ENCODE results near the gene LTBP3. TPM values are rescaled to one million over a fixed set of nuclear protein-coding genes. Genes with fewer than 3 reads are reported as not detected.

Gene LTBP3
- total RNA-seq, 1 donor: 23.7 TPM

DNA sequence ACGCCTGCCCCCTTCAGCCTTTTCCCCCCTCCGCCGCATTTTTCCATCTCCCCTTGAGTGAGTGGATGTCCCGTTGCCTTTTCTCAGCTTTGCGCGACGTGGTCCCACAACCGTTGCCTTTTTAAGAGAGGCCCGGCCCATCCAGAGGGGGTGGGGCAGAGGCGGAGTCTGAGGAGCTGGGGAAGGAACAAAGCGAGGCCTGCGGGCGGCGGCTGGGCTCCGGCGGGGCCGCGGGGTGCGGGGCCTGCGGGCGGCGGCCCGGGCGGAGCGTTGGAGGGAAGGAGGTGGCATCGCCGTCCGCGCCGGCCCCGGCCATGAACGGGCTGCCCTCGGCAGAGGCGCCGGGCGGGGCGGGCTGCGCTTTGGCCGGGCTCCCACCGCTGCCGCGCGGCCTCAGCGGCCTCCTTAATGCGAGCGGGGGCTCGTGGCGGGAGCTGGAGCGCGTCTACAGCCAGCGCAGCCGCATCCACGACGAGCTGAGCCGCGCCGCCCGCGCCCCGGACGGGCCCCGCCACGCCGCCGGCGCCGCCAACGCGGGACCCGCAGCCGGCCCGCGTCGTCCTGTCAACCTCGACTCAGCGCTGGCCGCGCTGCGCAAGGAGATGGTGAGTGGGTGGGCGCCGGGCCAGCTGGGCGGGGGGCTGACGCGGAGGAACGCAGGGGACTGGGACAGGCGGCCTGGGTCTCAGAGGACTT lies 14.3 kb upstream of the LTBP3 start, which contains the start of gene FAM89B:
Gene FAM89B, plus strand, starts transcription at position 183 of the 696 bp plus-strand sequence. Its CDS starts 132 bp downstream, at position 315.
- peak within 1 kb of the TSS; percentile 69 for H3K4me3 ChIP-seq (ENCODE audit: low read depth, low read length)
- TF ChIP-seq, protein P1, sequence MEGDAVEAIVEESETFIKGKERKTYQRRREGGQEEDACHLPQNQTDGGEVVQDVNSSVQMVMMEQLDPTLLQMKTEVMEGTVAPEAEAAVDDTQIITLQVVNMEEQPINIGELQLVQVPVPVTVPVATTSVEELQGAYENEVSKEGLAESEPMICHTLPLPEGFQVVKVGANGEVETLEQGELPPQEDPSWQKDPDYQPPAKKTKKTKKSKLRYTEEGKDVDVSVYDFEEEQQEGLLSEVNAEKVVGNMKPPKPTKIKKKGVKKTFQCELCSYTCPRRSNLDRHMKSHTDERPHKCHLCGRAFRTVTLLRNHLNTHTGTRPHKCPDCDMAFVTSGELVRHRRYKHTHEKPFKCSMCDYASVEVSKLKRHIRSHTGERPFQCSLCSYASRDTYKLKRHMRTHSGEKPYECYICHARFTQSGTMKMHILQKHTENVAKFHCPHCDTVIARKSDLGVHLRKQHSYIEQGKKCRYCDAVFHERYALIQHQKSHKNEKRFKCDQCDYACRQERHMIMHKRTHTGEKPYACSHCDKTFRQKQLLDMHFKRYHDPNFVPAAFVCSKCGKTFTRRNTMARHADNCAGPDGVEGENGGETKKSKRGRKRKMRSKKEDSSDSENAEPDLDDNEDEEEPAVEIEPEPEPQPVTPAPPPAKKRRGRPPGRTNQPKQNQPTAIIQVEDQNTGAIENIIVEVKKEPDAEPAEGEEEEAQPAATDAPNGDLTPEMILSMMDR (IDR thresholded peaks at IDR 0.05; ENCODE audit: insufficient read depth, low read depth, low read length): no peak
- peak; percentile 89 for DNase-seq (ENCODE audit: low read depth)

DNA sequence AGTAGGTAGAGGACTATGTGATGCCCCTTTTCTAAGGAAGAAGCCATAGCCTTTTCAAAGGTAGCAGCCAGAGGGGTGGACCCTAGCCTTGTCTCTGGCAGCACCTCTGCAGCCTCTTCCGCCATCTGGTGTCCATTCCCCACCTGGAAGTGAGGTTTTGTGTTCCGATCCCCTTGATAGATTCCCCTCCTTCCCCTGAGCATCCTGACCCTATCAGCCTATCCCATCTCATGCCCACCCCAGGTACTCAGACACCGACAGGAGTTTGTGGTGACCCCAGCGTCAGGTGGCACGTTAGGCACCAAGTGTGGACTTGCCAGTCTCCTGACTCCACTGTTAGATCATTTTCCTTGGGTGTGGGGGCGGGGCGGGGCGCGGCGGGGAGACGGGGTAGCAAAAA lies 13.8 kb upstream of the LTBP3 start:
- TF ChIP-seq, protein P1 (IDR thresholded peaks at IDR 0.05; ENCODE audit: insufficient read depth, low read depth, low read length): peak; percentile 31
- peak; percentile 47 for DNase-seq (ENCODE audit: low read depth)

DNA sequence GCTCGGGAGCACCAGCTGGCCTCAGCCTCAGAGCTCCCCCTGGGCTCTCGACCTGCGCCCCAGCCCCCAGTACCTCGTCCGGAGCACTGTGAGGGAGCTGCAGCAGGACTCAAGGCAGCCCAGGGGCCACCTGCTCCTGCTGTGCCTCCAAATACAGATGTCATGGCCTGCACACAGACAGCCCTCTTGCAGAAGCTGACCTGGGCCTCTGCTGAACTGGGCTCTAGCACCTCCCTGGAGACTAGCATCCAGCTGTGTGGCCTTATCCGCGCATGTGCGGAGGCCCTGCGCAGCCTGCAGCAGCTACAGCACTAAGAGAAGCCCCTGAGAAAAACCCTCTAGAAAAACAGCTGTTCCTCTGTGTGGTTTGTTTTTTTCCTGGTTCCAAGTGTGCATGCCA lies 13.3 kb upstream of the LTBP3 start:
- peak overlapping the region; percentile 96 for H3K4me3 ChIP-seq (ENCODE audit: low read depth, low read length)

More for the DNA sequence above, 13.8 kb upstream of the LTBP3 start:
- peak overlapping the region; percentile 69 for H3K4me3 ChIP-seq (ENCODE audit: low read depth, low read length)

DNA sequence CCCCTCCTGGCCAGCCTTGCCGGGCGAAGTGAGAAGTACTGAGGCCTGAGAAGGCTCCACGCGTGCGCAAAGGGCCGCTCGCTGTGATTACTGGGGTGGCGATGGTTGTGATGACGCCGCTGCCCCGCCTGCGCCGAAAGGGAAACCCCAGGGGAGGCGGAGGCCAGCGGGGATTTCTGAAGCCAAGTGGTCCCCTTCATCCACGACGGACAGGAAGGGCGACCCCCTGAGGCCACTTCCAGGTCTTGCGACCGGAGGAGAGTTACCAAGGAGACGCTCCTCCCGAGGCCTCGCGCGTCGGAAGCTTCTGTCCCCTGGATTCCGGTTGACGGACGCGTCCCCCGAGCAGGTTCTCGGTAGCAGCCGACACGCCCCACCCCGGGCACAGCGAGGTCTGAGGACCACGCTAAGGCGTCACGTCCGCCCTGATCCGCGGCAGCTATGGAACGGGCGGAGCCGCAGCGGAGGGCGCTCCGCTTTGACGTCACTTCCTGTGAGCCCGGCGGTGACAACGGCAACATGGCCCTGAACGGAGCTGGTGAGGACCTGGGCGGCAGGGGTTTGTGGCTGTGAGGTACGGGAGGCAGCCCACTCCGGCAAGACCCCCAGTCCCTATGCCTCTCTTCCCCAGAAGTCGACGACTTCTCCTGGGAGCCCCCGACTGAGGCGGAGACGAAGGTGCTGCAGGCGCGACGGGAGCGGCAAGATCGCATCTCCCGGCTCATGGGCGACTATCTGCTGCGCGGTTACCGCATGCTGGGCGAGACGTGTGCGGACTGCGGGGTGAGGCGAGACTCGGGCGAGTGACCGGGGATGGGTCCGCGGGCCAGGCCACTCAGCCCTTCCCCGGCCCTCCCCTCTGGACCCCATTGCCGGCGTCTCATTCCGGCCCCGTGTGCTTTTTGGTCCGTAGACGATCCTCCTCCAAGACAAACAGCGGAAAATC lies 12.1 kb upstream of the LTBP3 start, which contains the start of gene ZNRD2:
Gene ZNRD2, plus strand, starts transcription at position 505 of the 946 bp plus-strand sequence. Its CDS starts 15 bp downstream, at position 520.
- TF ChIP-seq, protein P1 (IDR thresholded peaks at IDR 0.05; ENCODE audit: insufficient read depth, low read depth, low read length): peak; percentile 32
- H3K4me3 ChIP-seq (ENCODE audit: low read depth, low read length): peak within 1 kb of the TSS; percentile 96
- peak; percentile 99 for DNase-seq (ENCODE audit: low read depth)

More for the DNA sequence above, 13.3 kb upstream of the LTBP3 start:
- TF ChIP-seq, protein P1 (IDR thresholded peaks at IDR 0.05; ENCODE audit: insufficient read depth, low read depth, low read length): no peak
- no peak for DNase-seq (ENCODE audit: low read depth)

DNA sequence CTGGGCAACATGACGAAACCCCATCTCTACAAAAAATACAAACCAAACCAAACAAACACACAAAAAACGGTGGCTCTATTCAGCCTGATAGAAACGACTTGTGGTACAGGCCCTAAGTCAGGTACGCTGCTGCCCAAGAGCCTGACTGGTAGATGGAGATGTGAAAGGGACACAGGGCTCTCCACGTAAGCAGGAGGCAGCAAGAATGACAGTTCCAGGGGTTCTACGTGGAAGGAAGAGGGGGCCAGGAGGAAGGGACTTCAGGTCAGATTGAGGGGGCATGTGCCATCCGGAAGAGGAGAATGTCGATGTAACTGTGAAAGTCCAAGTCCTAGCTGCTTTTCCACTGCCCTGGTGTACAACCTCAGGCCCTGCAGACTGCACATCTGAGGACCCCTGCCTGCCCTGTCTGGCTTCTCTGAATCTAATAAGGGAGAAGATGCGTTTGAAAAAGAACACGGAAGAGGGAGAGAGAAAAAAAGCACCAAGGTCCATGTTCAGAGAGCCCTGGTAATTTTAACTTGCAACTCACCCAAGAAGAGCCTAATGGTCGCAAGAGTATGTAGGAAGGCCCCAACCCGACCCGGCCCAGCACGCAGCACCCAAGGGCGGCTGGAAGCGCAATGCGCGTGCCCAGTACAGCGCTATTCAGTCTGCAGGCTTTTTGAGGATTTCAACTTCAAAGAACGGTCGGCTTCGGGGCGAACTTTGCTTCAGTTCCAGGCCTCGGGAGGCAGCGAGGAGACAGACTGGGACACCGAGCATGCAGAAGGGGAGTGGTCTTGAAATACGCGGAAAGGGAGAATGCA lies 11.2 kb upstream of the LTBP3 start:
- H3K4me3 ChIP-seq (ENCODE audit: low read depth, low read length): peak overlapping the region; percentile 96
- no peak for DNase-seq (ENCODE audit: low read depth)
- TF ChIP-seq, protein P1 (IDR thresholded peaks at IDR 0.05; ENCODE audit: insufficient read depth, low read depth, low read length): no peak
